Stimulated activated CD8-positive, alpha-beta memory T cell treated with anti-CD3 and anti-CD28 coated beads, Interleukin-4, amount 100 ng/mL, for 24 hours (primary cell): ENCODE measurements around the gene PARP2.
"Not testable (repeated sequence)": the region's sequence is repeated elsewhere in the genome, so short reads cannot be mapped to it uniquely, and the experiment has no call there.

Source experiments
- DNase-seq: peaks from one replicate; pipeline ENCODE4 v3.0.0-alpha.2; 2020; ENCODE audit warnings: low read depth

PARP2 gene

GRCh38 chr14:20346713-20347112 lies 3.3 kb downstream of the PARP2 start:
- DNase-seq, result no peak

GRCh38 chr14:20347747-20348146 lies 4.3 kb downstream of the PARP2 start:
- no peak for DNase-seq

- no peak for DNase-seq
Measured at GRCh38 chr14:20350282-20350681, 6.8 kb downstream of the PARP2 start.

- no peak for DNase-seq
Measured at GRCh38 chr14:20350860-20351259, 7.4 kb downstream of the PARP2 start.

GRCh38 chr14:20356422-20356821 lies 13.0 kb downstream of the PARP2 start:
- no peak for DNase-seq

GRCh38 chr14:20358474-20358873 lies 15.0 kb downstream of the PARP2 start:
- not testable (repeated sequence) for DNase-seq

GRCh38 chr14:20365928-20366327 lies 22.5 kb downstream of the PARP2 start:
- no peak for DNase-seq

GRCh38 chr14:20372796-20373195 lies 29.4 kb downstream of the PARP2 start:
- DNase-seq, result no peak

- DNase-seq, result no peak
Measured at GRCh38 chr14:20375471-20375870, 32.0 kb downstream of the PARP2 start.

GRCh38 chr14:20376071-20376588 lies 32.7 kb downstream of the PARP2 start:
- DNase-seq, result no peak

GRCh38 chr14:20377171-20377570 lies 33.7 kb downstream of the PARP2 start:
- no peak for DNase-seq

GRCh38 chr14:20379743-20380142 lies 36.3 kb downstream of the PARP2 start:
- no peak for DNase-seq

- no peak for DNase-seq
Measured at GRCh38 chr14:20380681-20381080, 37.2 kb downstream of the PARP2 start.

GRCh38 chr14:20381341-20381740 lies 37.9 kb downstream of the PARP2 start:
- no peak for DNase-seq

- no peak for DNase-seq
Measured at GRCh38 chr14:20382526-20382925, 39.1 kb downstream of the PARP2 start.

- no peak for DNase-seq
Measured at GRCh38 chr14:20383032-20383431, 39.6 kb downstream of the PARP2 start.

- no peak for DNase-seq
Measured at GRCh38 chr14:20383636-20384035, 40.2 kb downstream of the PARP2 start.

- DNase-seq, result no peak
Measured at GRCh38 chr14:20384321-20384720, 40.9 kb downstream of the PARP2 start.

- DNase-seq, result no peak
Measured at GRCh38 chr14:20384886-20385285, 41.5 kb downstream of the PARP2 start.

GRCh38 chr14:20386276-20386855 lies 42.9 kb downstream of the PARP2 start:
- DNase-seq, result no peak

GRCh38 chr14:20387576-20387975 lies 44.1 kb downstream of the PARP2 start:
- DNase-seq, result no peak

GRCh38 chr14:20388159-20388558 lies 44.7 kb downstream of the PARP2 start:
- DNase-seq, result no peak

- no peak for DNase-seq
Measured at GRCh38 chr14:20391505-20391904, 48.1 kb downstream of the PARP2 start.

GRCh38 chr14:20397511-20397910 lies 54.1 kb downstream of the PARP2 start:
- DNase-seq, result no peak

- no peak for DNase-seq
Measured at GRCh38 chr14:20400589-20400964, 57.1 kb downstream of the PARP2 start.
